Astrocyte (in vitro differentiated cells and primary cell): ENCODE results near the gene SAMD14.
"Not testable (repeated sequence)": the region's sequence is repeated elsewhere in the genome, so short reads cannot be mapped to it uniquely, and the experiment has no call there.

Experiments
- EZH2 ChIP-seq: IDR thresholded peaks from 2 replicates; pipeline ENCODE4 v1.6.1; 2012; ENCODE audit warnings: mild to moderate bottlenecking, low read length, inconsistent platforms; ENCODE audit not compliant: insufficient read depth
- TF ChIP-seq, protein P1 (sequence below): IDR thresholded peaks from 2 replicates; pipeline ENCODE4 v1.5.1; 2011; ENCODE audit warnings: low read depth, mild to moderate bottlenecking, inconsistent platforms, low read length, moderate library complexity; ENCODE audit not compliant: insufficient read depth

DNA sequence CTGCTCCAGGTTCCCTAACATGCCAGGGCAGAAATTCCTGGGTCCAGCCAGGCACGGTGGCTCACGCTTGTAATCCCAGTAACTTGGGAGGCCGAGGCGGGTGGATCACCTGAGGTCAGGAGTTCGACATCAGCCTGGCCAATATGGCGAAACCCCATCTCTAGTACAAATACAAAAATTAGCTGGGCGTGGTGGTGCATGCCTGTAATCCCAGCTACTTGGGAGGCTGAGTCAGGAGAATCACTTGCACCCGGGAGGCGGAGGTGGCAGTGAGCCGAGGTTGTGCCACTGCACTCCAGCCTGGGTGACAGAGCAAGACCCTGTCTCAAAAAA, 68.3 kb downstream of the SAMD14 start:
- TF ChIP-seq, protein P1, sequence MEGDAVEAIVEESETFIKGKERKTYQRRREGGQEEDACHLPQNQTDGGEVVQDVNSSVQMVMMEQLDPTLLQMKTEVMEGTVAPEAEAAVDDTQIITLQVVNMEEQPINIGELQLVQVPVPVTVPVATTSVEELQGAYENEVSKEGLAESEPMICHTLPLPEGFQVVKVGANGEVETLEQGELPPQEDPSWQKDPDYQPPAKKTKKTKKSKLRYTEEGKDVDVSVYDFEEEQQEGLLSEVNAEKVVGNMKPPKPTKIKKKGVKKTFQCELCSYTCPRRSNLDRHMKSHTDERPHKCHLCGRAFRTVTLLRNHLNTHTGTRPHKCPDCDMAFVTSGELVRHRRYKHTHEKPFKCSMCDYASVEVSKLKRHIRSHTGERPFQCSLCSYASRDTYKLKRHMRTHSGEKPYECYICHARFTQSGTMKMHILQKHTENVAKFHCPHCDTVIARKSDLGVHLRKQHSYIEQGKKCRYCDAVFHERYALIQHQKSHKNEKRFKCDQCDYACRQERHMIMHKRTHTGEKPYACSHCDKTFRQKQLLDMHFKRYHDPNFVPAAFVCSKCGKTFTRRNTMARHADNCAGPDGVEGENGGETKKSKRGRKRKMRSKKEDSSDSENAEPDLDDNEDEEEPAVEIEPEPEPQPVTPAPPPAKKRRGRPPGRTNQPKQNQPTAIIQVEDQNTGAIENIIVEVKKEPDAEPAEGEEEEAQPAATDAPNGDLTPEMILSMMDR, result not testable (repeated sequence)
- not testable (repeated sequence) for TF ChIP-seq EZH2
